HTERT RPE-1 (cell line): ENCODE results near the gene CRY1.
"Not testable (repeated sequence)": the region's sequence is repeated elsewhere in the genome, so short reads cannot be mapped to it uniquely, and the experiment has no call there.

Experiments
- in situ Hi-C: fragments of 300-500 bp; cut with MboI; formaldehyde crosslinking; loops from 4 replicates; pipeline ENCODE4 v1.14.3; 2020; ENCODE audit warnings: low sequenced_read_pairs

Gene CRY1

GRCh38 chr12:107108995-107109508 lies 15.7 kb upstream of the CRY1 start:
- in situ Hi-C loops = no loop called here

GRCh38 chr12:107108366-107108765 lies 15.0 kb upstream of the CRY1 start:
- in situ Hi-C loops = not testable (repeated sequence)

GRCh38 chr12:107107381-107107780 lies 14.0 kb upstream of the CRY1 start:
- in situ Hi-C loops = no loop called here

DNA sequence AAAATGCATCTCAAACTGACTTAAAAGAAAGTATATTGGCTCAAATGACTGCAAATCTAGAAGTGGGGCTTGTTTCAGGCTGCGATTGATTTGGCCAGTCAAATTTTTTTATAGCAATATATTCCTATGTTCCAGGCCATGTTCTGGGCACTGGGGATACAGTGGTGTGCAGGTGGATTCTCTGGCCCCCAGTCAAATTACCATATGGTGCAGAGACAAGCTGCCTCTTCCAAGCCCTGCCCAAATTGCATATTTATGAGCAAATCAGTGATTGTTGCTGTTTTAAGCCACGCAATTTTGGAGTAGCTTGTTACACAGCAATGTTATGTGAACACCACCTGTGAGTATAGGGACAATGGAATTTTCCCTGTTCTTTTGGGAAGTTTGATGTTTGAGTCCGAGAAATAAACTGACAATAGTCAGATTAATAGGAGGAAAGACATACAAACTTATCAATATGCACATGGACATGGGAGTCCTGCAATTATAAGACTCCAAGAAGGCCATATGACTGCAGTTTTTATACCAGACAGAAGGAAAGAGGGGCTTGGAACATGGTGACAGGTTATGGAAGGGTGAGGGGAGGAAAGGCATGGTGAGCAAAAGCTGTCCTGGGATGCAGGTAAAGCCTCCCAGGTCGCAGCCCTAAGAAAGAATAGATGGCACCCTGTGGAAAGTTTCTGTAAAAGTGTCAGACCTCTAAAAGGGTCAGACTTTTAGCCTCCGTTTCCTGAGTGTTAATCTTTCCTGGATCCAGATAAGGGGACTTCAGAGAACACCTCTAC lies 13.1 kb upstream of the CRY1 start:
- in situ Hi-C loops = no loop called here

DNA sequence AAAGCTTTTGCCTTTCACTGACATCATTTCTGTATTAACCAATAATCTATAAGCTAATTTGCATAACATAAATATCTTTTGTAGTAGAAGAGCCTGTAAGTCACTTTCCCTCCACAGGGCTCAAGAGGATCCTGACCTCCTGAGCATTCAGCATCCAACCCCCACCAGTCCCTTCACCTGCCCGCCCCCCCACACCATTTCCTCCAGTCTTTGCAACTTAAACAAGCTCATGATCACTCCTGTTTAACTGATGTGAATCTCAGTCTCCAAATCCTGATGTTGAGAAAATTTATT lies 12.0 kb upstream of the CRY1 start:
- in situ Hi-C loops = no loop called here

DNA sequence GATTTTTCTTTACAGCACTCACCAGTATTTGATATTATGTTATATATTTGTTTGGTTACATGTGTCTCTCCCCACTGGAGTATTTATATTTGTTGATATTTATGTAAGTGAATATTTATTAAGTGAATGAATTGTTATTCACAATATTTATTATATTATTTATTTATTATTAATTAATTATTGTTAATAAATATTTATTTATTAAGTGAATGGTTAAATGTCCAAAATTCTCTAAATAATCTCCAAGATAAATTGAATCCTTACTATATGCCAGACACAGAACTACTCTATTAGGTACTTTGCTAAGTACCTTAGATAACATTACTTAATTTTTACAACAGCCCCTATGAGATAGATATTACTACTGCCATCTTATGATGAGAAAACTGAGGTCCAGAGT lies 10.2 kb upstream of the CRY1 start:
- in situ Hi-C loops = no loop called here

DNA sequence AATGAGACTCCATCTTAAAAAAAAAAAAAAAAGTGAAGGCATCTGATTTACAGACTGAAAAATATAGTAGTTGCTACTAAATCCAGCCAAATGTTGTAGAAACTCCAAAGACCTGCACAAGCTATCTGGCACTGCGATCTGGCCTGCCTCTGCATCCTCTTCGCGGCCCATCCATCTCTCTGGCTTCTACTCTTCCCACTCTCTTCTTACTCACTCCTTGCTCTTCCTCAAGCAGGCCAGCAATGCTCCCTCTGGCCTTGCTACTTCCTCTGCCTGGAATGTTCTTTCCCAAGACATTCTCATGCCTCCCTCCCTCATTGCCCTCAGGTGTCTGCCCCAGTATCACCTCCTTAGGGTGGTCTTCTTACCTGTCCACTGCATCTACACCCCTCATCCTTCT lies 9.7 kb upstream of the CRY1 start:
- in situ Hi-C loops = no loop called here

- in situ Hi-C loops = no loop called here
Observed at GRCh38 chr12:107102294-107102693, 8.9 kb upstream of the CRY1 start.

DNA sequence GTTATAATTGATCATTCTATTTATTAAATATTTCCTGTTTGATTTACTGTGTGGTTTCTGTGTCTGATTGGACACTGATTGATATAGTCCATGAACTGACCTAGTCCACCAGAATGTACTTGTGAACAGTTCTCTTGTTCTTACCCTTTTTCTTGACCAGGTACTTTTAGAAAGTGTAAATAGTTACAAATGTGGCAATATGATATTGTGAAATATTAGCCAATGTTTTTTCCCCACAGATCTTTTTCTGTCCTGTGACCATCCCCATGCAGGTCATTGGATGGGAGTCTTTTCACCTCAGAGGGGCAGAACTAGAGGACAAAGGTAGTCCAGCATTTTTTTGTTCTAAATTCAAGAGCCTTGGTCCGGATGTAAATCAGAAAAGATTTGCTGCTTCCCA lies 8.3 kb upstream of the CRY1 start:
- in situ Hi-C loops = no loop called here

DNA sequence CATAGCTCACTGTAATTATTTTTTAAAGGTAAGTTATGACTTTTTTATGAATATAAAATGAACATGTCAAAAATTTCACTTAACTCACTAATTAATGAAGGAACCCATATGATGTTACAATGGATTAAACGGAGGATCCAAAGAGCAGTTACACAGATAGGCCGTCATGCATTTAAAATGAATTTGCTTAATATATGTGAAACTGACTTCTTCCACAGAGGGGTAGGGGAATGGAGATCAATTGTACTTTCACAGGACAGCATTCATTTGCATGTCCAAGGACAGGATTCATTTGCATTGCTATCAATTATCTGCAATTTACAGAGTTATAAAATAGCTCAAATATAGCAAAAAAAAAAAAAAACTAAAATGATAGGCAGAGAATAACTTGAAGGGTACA lies 6.6 kb upstream of the CRY1 start:
- in situ Hi-C loops = no loop called here

- in situ Hi-C loops = no loop called here
Observed at GRCh38 chr12:107096571-107096970, 3.2 kb upstream of the CRY1 start.

- in situ Hi-C loops = no loop called here
Observed at GRCh38 chr12:107094183-107094448, 767 bp upstream of the CRY1 start.

GRCh38 chr12:107092669-107093416 lies 506 bp downstream of the CRY1 start:
- in situ Hi-C loops = no loop called here

- in situ Hi-C loops = no loop called here
Observed at GRCh38 chr12:107091989-107092641, 1.2 kb downstream of the CRY1 start.

- in situ Hi-C loops = no loop called here
Observed at GRCh38 chr12:107091381-107091780, 2.0 kb downstream of the CRY1 start.

GRCh38 chr12:107090711-107091110 lies 2.6 kb downstream of the CRY1 start:
- in situ Hi-C loops = no loop called here

DNA sequence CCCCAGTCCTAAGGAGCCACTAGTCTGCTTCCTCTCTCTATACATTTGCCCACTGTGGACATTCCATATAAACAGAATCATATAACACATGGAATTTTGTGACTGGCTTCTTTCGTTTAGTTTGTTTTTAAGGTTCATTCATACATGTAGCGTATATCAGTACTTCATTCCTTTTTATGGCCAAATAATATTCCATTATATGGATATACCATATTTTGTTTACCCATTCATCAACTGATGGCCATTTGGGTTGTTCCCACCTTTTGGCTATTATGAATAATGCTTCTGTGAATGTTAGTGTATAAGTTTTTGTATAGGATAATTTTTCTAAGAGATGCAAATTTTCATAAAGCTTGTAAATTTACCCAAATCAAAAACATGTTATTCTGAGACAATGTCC lies 4.4 kb downstream of the CRY1 start:
- in situ Hi-C loops = no loop called here

DNA sequence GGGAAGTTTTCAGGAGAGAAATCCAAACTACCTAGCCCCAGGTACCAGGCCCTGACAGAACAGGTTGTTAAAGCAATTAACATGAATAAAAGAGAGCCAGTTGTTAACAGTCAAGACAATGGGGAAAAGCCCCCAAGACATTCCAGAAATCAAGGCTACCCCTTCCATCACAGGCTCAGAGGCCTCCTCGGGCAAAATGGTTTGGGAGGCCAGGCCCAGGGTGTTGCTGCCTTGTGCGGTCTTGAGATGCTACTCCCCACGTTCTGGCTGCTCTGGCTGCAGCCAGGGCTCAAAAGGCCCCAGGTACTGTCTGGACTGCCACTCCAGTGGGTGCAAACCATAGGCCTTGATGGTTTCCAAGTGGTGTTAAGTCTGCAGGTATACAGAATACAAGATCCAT lies 7.0 kb downstream of the CRY1 start:
- in situ Hi-C loops = no loop called here

DNA sequence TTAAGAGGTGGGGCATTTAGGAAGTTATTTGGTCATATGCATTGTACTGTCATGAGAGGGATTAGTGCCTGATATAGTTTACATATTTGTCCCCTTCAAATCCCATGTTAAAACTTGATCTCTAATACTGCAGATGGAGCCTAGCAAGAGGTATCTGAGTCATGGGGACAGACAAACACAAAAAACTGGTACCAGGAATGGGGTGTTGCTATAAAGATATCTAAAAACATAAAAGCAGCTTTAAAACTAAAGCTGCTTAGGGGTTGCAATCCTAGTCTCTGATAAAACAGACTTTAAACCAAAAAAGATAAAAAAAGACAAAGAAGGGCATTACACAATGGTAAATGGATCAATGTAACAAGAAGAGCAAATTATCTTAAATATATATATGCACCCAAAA lies 11.6 kb downstream of the CRY1 start:
- in situ Hi-C loops = no loop called here

GRCh38 chr12:107080299-107080698 lies 13.1 kb downstream of the CRY1 start:
- in situ Hi-C loops = no loop called here

- in situ Hi-C loops = no loop called here
Observed at GRCh38 chr12:107079172-107080011, 14.0 kb downstream of the CRY1 start.
